Measurements from ENCODE around the gene RPS18.
"Not testable (repeated sequence)": the region's sequence is repeated elsewhere in the genome, so short reads cannot be mapped to it uniquely, and the experiment has no call there.

RPS18 gene

DNA sequence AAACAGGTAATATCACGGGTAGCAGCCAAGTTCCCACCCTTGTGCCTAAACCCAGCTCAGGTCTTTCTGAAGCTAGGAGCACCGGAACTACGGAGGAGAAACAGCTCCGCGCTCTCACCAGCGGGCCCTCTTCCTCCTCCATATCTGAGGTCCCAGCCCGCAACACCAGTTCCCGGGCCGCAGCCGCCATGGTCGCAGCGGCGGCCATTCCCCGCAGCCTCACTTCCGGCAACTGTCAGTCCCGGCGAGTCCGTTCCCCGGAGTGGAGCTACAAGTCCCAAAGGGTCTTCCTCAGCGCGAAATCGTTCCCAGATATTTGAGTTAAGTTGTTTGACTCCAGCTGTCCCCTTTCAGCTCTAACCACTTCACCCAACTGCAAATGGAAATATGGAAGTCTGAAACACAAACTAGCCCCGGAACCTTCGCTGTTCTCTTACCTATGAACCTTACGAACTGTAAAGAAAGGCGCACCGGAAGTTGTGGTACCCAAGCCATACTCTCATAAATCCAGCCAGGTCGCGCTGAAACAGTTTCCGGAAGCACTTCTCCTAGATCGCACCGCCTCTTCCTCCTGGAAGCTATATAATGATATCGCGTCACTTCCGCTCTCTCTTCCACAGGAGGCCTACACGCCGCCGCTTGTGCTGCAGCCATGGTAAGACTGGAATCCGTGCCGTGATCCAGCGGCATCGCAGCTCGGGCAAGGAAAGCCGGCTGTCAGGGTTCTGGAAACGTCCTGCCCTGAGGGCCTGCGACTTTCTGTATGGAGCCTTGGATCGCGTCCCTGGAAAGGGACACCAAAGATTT lies at the start of gene RPS18, which contains the start of gene VPS52:
Gene RPS18 (plus strand): TSS at position 608 of the 807 bp plus-strand sequence. CDS start 45 bp downstream, at position 653.
Gene VPS52 (minus strand): TSS at position 409 of the 807 bp plus-strand sequence. CDS start 201 bp downstream, at position 208.
- peak; percentile 91 to 94 for DNase-seq

DNA sequence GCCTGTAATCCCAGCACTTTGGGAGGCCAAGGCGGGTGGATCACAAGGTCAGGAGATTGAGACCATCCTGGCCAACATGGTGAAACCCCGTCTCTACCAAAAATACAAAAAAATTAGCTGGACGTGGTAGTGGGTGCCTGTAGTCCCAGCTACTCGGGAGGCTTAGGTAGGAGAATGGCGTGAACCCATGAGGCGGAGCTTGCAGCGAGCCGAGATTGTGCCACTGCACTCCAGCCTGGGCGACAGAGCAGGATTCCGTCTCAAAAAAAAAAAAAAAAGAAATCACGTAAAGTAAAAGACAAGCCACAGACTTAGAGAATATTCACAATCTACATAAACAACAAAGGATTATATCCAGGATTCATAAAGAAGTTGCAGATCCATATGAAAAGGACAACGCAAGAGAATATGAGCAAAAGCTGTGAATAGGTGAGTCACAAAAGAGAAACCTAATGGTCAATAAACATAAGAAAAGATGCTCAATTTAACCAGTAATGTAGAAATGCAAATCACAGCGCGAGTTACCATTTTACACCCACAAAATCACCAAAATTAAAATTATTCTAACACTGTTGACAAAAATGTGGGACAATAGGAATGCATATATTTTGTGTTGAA lies 45.3 kb upstream of the RPS18 start:
- not testable (repeated sequence) for DNase-seq

DNA sequence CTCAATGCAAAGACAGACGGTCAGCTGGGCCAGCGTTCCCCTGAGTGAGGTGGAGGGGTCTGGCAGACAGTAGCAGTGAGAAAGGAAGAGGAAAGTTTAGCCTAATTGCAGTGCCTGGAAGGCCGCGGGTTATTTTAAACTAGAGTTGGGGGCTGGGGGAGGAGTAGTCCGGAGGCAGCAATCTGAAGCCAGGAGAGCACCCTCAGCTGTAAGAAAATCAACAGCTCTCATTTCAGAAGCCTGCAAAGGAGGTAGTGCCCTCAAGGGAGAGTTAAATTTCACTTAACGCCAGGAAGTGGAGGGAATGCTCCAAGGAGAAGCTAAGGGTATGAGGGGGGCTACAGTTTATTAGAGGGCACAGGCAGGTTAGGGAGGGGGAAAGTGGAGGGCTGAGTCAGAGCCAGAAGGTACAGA lies 36.6 kb upstream of the RPS18 start:
- no peak for DNase-seq

DNA sequence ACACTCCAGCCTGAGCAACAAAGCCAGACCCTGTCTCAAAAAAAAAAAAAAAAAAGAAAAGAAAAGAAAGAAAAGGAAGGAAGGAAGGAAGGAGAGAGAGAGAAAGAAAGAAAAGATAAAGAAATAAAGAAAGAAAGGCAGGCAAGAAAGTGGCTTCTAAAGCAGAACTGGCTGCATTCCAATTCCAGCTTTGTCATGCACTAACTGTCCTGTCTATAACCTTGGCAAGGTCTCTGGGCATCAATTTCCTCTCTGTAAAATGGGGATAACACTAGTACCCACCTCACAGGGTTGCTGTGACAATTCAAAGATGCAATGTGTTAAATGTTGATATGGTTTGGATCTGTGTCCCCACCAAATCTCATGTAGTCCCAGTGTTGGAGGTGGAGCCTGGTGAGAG lies 35.5 kb upstream of the RPS18 start:
- no peak for DNase-seq

DNA sequence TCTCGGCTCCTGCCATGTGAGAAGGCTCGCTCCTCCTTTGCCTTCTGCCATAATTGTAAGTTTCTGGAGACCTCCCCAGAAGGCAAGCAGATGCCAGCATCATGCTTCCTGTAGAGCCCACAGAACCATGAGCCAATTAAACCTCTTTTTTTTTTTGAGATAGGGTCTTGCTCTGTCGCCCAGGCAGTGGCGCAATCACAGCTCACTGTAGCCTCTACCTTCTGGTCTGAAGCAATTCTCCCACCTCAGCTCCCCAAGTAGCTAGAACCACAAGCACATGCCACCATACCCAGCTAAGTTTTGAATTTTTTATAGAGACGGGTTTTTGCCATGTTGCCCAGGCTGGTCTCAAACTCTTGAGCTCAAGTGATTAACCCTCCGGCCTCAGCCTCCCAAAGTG lies 35.0 kb upstream of the RPS18 start:
- DNase-seq = no peak

DNA sequence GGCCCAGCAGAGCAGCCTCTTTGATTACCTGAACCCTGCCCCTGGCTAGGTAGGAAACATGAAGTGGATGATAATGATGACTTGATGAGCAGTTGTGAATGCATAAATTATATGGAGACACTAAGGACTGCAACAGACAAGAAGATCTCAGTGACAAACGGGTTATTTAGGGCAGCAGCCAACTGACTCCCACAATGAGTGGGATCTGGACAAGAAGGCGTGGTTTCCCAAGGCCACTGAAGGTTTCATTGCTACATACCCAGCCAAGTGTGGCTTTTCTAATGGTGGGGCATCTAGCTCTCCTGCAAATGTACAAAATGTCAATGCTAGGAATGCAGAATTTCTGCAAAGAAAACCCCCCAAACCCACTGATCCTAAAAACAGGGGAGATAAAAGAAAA lies 34.1 kb upstream of the RPS18 start:
- no peak for DNase-seq

DNA sequence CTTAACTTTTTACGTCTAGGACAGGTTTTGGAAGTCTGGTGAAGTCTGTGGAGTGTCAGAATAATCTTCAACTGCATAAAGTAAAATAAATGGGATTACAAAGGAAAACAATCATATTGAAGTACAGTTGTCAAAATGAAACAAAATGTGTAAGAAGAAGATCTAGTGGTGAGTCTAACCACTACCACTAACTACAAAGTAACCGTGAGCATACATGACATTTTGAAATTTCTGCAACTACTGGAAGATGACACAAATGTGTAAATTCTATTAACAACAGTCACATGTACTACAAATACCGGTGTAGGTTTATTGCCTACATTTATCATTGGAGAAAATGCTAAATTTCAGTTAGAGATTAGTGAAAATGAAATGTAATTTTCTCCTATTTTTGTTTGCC lies 29.9 kb upstream of the RPS18 start:
- no peak for DNase-seq

DNA sequence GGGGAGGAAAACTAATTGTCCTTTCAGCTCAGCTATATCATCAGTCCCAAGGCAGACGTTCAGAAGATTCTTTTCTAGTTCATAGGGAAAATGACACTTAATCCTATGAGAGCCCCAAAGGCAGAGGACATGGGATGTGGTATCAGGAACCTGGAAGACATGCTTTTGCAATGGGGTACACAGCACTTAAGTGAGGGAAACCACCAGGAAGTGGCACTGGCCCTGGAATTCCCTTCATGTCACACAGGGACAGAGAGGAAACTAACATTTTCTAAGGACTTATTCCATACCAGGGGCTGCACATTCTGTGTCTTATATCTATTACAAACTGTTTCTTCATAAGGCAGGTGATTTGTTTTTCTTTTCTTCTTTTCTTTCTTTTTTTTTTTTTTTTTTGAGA lies 28.4 kb upstream of the RPS18 start:
- DNase-seq = no peak

DNA sequence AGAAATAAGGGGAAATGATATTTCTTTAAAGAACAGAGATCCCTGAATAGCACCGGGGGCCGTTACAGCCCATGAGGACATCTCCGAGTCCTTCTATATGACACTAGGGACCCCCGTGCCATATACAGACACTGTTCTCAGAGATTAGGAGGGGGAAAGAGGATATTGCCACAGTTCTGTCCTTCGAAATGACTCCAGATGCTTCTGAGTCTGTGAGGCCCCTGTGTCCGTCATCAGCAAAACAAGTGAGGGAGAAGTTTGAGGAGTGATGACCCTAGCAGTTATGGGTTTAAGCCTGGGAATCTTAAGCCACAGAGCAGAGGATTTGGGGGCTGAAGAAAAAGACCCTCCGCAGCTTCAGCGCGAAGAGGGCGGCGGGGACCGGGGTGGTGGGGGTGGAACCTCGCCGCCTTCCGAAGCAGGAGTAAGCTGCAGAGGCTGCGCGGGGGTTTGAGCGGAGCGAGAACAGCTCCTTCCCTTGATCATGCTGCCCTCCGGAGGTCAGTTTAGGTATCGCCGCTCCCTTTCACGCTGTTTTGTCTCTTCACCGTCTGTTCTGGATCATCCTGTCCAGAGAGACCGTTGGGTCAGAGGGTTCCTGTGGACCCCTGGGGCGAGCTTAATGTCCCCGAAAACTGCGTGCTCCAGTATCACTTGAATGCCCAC lies 23.8 kb upstream of the RPS18 start:
- peak; percentile 88 to 94 for DNase-seq

DNA sequence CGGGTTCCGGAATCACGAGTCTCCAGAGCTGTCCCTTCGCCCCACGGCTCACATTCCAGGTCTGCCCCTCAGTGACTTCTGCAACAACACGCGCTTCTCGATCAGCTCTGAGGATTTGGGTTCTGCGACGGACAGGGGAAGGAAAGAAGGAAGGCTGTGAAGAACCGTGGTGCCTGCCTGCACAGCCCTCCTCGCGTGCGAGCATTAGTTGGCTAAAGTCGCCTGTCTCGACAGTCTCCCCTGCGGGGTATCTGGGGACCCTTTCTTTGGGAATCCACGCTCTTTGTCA lies 23.3 kb upstream of the RPS18 start:
- DNase-seq = no peak

DNA sequence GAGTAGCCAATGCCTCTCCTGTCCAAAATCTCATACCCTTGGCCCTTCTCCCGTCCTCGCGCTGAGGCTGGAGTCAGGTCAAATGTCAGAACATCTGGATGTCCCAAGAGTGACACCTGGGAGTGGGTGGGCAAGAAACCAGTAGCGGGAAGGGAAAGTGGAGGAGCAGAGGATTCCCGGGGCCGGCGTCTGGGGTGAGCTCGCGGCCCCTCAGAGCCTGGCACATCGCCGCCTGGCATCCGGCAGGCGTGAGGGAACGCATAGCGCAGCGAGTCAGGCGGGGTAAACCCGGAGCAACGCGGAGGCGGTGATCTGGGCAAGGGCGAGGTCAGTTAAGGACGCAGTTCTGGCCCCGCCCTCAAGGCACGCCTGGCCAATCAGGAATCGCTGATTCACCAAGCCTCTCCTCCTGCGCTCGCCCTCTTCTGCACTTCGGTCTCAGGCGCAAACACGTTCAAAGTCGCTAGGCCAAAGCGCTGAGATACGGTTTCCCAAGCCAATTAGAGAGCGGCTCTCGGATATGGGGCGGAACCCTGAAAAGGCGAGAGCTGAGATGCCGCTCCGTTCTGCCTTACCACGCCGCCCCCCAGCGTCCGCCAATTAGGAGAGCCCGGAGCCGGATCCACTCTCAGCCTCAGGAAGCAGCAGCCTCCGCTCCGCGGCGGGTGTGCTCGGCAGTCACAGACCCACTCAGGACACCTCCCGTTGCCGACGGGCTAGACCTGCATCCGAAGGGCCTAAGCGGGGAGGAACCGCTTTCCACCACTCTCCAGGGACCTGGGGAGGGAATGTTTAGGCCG lies 22.7 kb upstream of the RPS18 start:
- peak; percentile 92 to 93 for DNase-seq

DNA sequence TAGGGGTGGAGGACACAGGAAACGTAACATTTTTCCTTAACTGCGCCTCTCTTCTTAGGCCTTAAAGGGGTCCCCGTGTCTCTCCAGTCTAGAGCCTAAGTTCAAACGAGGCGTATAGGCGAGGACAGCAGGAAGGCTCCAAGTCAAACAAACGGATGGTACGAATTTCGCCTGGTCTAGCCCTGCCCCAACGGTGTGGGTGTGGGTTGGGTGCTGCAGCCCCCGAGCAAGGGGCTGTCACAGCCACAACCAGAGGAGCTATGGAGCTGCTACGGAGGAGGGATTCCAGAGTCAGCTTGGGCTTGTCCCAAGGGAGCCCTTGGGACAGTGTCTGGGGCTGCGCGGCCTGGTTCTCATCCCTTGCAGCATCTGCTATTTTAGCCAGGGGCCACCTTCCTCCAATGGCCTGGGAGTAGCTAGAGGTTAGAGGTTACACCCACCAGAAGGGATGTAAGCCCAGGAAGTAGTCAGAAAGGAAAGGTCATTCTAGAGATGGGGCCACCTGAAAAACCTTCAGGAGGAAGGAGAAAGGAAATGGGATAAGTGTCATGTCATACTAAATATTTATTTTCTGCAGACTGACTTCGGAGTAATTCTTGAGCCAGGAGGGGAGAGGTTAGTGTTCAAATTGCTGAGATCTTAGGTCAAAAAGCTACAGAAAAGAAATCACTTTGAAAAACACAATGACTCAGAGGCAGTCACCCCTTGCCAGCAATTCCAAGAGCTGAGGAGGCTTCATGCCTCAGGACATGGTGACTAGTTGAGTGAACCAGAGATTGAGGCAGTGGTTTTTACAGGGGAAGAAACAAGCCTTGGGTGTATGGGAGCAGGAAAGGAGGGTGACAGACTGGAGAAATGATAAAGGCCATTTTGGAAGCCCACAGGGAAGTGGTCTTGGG lies 21.9 kb upstream of the RPS18 start:
- DNase-seq = no peak

DNA sequence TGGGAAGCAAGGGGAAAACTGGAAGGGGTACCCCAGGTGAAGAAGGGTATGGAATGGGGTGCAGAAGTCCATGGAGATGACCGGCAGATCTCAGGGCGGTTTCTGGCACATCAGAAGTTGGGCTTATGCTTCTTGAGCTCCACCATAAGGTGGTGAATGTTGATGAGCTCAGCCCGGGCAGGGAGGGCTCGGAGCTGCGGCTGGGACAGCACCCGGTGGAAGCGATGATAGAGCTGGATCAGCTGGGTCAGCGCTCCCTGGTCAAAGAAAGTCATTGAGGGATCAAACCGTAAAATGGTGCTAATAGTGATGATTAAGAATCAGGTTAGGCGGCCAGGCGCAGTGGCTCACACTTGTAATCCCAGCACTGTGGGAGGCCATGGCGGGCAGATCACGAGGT lies 21.1 kb upstream of the RPS18 start:
- DNase-seq = no peak

DNA sequence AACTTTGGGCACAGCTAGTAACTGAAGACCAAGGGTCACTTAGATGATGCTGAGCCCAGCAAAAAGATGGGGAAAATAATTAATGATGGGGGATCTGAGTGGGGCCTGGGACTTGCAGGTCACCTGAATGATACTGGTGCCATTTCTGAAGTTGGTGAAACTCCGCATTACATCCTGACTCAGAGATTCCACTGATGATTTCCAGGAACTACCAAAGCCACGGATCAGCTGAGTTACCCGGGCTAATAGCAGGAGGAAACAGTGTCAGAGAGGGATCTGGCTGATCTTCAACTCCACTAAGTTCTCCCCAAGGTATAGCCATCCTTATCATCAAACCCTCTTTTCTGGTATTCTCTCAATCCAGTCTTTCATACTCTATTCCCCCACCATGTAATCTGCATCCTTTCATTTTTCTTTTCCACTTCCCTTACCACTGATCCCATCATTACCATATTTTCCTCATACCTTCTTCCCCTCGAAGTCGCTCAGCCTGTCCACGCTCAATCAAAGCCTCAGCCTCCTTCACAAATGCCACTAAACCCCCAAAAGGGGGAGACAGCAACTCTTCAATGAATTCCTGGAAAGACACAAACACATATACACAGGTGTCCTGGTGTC lies 20.4 kb upstream of the RPS18 start:
- no peak for DNase-seq

DNA sequence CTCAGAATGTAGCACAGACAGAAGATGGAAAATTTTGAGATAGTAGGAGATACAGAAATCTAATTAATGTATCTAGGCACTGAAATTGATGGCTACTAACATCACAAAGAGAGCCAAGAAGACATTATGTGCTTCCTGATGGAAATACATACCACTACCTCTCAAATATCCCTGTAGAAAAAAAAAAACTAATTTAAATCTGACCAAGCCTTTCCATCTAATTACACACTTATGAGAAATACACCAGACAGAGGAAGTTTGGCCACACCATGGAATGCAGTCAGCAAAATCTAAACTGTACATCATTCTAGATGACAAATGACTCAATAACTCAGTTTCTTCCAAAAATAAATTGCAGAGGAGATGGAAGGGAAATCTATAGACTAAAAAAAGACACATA lies 19.1 kb upstream of the RPS18 start:
- DNase-seq = no peak

DNA sequence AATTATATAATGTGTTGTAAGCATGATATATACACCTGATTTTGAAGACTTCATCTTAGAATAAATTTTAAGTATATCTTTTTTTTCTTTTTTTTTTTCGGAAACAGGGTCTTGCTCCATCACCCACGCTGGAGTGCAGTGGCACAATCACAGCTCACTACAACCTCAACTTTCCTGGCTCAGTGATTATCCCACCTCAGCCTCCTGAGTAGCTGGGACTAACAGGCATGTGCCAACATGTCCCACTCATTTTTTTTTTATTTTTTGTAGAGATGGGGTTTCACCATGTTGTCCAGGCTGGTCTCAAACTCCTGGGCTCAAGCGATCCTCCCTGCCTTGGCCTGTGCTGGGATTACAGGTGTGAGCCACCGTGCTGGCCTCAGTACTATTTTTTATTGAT lies 17.3 kb upstream of the RPS18 start:
- DNase-seq = no peak

DNA sequence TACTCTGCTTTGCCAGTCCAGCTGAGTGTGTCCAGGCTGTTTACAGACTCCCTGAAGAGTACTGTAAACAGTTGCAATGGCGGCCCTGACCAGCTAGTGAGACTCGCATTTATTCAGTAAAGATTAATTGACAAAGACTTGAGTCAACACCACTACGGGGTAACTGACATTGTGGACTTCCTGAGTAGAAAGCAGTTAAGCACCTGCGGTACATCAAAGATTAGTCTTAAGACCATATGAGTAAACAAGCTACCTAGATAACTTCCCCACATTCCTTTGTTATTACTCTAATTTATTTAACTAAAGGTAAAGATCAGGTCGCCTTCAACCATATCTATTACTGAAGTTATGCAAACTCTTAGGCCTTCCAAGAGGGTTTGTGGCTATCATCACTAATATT lies 12.8 kb upstream of the RPS18 start:
- no peak for DNase-seq

DNA sequence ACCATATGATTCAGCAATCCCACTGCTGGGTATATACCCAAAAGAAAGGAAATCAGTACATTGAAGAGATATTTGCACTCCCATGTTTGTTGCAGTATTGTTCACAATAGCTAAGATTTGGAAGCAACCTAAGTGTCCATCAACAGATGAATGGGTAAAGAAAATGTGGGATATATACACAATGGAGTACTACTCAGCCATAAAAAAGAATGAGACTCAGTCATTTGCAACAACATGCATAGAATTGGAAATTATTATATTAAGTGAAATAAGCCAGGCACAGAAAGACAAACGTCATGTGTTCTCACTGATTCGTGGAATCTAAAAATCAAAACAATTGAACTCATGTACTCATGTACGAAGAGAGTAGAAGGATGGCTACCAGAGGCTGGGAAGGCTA lies 9.4 kb upstream of the RPS18 start:
- not testable (repeated sequence) for DNase-seq

DNA sequence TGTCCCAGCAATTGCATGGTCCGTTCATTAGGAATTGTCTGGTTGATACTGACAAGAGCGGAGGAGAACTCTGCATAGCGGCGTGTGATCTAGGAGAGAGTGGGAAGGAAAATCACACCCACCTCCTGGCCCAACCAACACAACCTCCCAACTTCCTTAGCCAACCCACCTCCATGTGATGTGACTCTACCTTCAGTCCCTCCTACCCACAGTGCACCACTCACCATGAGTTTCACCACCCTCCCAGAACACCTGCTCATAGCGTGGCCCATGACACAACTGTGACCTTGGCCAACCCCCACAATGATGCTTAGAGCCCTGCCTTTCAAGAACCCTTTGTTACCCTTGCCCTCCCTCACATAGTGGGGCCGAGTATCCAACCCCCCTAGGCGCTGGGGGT lies 7.9 kb upstream of the RPS18 start:
- DNase-seq = no peak

DNA sequence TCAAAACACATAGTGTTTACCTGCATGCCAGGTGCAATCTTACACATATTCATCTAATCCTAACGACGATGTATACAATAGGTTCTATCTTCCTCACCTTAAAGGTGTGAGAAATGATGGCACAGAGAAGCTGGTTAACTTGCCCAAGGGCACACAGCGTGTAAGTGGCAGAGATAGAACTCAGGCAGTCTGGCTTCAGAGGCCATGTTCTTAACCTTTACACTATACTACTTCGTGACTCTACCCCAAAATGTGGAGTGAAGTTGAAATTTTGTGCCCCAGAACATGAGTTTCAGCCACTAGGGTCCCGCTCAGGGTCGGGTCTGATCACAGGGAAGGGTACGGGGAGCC lies 783 bp upstream of the RPS18 start:
- no peak for DNase-seq

DNA sequence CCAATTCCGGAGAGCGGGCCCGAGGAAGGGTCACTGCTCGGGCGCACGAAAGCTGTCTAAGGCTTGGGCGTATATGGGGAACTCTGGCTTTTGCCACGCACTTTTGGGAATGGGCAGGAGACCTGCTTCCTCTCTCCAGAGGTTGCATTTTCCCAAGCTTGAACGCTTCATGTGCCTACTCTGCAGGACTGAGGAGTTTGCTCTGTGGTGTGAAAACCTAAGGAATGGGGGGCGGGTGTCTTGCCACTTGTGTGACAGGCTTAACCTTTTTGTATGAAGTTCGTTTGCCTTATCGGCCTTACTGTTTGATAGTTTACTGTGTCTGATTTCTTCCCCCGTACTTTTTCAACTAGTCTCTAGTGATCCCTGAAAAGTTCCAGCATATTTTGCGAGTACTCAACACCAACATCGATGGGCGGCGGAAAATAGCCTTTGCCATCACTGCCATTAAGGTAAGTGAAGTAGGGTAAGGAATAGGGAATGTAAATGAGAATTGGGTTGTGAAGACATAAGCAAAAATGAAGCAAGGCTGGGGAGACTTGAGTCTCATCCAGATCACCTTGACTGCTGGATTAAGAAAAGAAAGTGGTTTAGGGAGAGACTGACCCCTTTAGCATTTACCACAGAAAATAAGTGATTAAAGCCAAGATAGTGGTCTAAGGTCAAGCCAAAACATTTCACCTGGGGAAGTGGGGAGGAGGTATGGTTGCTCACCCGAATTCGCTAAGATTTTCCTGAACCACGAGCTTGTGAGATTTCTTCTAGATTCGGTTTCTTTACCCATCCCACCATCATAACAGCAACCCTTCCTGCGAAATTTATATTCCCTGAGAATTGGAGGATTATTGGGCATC lies 627 bp downstream of the RPS18 start:
- no peak for DNase-seq
